ENCODE data around the gene PBX1.

PBX1 gene

GRCh38 chr1:164622068-164622845, 63.3 kb downstream of the PBX1 start:
- no peak for DNase-seq

GRCh38 chr1:164623805-164624204, 64.8 kb downstream of the PBX1 start:
- DNase-seq: no peak

DNA sequence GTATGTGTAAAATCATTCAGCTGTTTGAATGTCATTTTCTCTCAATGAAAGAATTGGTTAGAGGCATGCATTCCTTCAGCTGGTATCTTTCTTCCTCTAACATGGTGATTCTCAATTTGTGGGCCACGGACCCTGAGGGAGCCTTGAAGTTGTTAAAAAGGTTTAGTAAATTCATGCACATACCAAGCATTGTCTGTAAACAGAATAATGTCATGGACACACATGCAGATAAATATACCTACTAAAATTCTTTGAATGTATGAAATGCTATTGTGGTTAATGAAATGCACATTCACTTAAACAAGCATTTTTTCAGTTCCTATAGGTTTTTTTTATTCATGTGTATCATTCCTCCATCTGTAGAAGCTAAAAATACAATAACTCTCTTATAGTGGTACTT, 65.4 kb downstream of the PBX1 start:
- DNase-seq: no peak

DNA sequence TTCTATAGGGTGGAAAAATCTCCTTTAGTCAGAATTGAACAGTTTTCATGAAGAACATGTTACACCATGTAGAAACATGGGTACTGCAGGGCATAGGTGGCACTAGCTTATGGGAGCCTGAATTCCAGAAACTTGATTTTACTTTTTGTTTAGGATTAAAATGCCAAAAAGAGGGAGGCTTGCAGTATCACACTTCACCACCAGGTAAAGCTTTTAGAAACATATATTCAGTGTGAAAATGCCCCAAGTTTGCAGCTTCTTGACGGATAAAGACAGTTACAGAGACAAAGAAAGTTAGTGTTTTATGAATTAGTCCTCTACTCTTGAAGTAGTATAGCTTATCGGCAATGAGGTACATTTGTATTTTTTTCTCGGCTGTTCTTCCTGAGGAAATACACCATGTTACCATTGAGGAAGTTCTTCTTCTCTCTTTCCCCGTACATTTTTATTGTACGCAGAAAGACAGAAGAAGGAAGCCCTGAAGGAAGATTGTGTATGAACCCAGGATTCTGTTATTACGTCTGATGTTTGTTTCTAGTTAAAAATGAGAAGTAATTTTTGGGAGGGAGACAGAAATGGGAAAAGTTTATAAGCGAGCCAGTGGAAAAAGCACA, 66.1 kb downstream of the PBX1 start:
- no peak for DNase-seq

DNA sequence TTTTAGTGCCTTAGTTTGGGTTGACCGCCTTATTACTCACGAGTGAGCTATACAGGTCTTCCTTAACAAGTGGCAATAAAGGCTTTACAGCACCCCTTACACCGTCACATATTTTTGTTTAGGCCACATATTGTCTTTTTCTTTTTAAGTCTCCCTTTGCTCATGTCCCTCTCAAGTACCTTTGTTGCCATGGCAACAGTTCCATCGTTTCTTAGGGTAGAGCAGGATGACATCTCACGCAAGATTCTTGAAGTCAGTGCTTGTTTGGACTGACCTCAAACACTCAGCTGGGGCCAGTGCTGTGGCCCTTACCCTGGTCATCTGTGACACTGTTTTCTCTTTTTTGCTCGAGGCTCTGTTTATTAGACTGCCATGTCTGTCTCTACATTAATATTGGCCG, 69.8 kb downstream of the PBX1 start:
- DNase-seq: no peak

GRCh38 chr1:164629971-164630370, 71.0 kb downstream of the PBX1 start:
- no peak for DNase-seq

DNA sequence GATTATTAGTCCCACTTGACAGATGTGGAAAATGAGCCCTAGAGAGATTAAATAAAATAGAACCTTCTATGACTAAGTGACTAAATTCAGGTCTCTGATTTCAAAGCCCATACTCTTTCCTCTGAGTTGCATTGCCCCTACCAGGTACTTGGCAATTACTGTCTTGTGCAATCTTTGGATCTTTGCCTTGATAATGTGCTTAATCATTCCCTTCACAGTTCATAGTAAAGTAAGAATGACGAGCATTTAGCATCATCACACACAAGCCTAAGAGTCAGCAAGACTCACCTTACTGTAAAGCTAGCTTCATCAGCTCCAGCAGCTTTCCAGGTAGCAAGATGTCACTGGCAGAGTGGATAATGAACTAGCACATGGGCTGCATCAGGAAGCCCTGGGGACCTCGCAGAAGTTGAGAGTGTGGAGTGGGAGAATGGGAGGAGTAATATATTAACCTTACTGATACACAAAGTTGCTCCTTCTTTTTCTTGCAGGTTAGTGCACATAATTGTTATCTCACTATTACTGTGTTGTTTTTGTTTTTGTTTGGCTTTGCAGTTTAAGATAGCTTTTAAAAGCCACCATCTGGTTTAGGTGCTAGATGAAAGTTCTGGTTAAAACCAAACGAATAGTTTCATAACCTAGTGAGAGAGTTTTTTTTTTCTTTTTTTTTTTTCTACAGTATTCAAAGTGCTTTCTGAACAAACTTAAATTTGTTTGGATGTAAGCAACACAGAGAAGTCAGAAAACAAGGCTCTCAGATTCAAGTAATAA, 71.8 kb downstream of the PBX1 start:
- no peak for DNase-seq

- DNase-seq: no peak
Measured at GRCh38 chr1:164631751-164632150, 72.8 kb downstream of the PBX1 start.

- DNase-seq: no peak
Measured at GRCh38 chr1:164633997-164634396, 75.0 kb downstream of the PBX1 start.

- no peak for DNase-seq
Measured at GRCh38 chr1:164635059-164635802, 76.2 kb downstream of the PBX1 start.

GRCh38 chr1:164635803-164636731, 77.1 kb downstream of the PBX1 start:
- no peak for DNase-seq

DNA sequence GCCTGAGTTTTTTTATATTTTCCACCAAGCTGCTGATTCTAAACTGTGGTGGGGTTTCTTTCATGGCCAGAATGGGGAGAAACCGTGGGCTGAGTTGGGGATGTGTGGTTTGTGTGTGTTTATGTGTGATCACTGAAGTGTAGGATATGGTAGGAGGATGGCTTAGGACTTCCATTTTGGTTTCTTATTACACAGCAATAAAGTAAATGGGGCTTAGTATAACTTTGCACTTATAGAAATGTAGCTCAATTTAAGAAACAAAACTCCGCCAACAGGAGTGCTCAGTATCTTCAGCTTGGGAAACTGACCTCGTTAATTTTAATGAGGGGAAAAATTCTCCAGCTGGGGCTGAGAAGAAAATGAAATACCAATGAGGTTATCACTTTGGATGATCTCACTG, 77.8 kb downstream of the PBX1 start:
- no peak for DNase-seq

- no peak for DNase-seq
Measured at GRCh38 chr1:164637461-164638375, 78.7 kb downstream of the PBX1 start.

- no peak for DNase-seq
Measured at GRCh38 chr1:164638492-164639202, 79.7 kb downstream of the PBX1 start.

GRCh38 chr1:164640686-164641352, 81.8 kb downstream of the PBX1 start:
- no peak for DNase-seq

DNA sequence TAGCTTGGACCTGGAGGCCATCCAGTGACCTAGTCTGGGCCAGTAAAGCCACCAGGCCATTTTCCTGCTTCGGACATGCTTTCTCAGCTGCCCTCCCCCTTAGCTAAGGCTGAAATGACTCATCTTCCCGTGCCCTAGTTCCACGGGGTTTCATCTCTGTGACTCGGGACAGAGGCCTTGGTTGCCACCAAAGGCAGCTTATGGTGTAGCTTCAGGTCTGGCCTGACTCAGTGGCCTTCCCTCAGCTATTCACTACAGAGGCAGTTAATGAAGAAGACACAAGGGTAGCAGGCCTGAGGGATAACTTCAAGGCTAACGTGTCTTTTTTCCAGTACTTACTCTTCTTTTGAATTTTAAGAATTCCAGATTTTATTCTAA, 82.4 kb downstream of the PBX1 start:
- DNase-seq: no peak

- no peak for DNase-seq
Measured at GRCh38 chr1:164643018-164643417, 84.0 kb downstream of the PBX1 start.

DNA sequence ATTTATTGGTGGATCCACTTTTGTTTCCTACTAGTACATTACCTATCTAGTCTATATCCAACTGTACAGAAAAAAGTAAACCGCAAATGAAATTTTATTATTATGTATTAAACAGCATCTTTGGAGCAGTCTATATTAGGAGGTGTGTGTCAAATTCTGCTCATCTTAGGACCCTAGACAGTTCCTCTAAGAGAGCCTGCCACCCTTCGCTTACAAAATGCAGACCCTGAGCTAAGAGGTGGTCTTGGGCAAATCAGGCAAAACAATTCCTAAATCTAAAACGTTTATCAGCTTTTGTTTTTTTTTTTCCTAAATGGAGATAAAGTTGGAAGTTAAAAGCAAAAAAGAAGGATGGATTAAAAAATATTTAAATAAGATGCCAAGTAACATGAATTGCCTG, 85.3 kb downstream of the PBX1 start:
- DNase-seq: no peak

DNA sequence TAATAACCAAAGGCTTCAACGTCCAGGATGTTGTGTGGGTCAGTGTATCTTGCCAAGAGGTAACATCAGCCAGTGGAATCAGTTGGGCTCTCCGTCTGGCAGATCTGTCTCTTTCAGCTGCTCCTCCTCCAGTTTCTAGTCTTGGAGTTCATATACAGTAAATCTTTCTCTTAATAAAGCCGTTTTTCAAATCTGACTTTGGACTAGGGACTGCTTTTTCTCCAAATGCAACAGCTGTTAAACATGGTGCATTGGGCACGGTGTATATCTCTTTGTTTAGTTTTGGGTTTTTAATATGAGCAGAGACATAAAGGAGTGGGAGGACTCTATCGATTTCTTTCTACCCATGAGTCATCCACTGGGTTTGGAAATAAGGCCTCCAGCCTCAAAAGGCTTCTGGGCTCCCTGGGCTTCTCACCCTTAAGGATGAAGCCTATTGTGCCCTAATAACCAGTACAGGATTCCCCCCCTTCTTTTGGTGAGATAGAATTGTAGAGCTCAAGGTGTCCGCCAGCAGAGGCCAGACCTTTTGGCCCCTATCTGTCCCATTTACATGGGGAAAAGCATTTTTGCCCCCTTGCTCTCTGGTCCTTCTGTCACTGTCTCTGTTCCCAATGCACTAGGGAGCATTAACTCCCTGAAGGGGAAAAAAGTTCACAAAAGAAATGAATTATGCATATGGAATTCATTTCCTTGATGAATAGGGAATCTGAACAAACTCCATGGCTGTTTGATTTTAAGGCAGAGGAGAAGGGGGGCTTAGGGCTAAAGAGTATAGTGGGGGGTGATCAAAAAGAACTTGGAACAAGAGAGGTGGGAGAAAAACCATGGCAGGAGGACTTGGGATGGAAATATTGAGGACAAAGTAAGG, 86.0 kb downstream of the PBX1 start:
- DNase-seq: no peak
